Esophagus squamous epithelium (tissue), 4 donors: ENCODE data around the gene LIG1.

Experiments
- CTCF ChIP-seq, 6 experiments: fragments of 450-650 bp in 4 of 6; fragments of 200-600 bp in 2 of 6; sonication (generic) in 2 of 6; IDR thresholded peaks; one replicate each; pipeline ENCODE4 v1.5.1; 2016 to 2019; ENCODE audit warnings: antibody characterized with exemption in 6 of 6, mild to moderate bottlenecking in 4 of 6, moderate library complexity in 4 of 6
- POLR2A ChIP-seq, 4 donors: fragments of 450-650 bp; IDR thresholded peaks; one replicate each; pipeline ENCODE4 v1.6.1; 2017; ENCODE audit warnings: antibody characterized with exemption in 4 of 4, mild to moderate bottlenecking in 4 of 4, moderate library complexity in 3 of 4

GRCh38 chr19:48135411-48135810, 34.7 kb downstream of the LIG1 start:
- TF ChIP-seq CTCF (IDR thresholded peaks at IDR 0.05) (no peak), POLR2A (IDR thresholded peaks at IDR 0.05) (no peak)
